Lower lobe of right lung (tissue), 2 donors: ENCODE data around the gene DACT3. TPM values are rescaled to one million over a fixed set of nuclear protein-coding genes. Genes with fewer than 3 reads are reported as not detected.
"Not testable (repeated sequence)": the region's sequence is repeated elsewhere in the genome, so short reads cannot be mapped to it uniquely, and the experiment has no call there.

Experiments used
- ATAC-seq, 2 donors: fragments of 200-7000 bp; cut with Tn5 transposase; one replicate each; pipeline ENCODE4 v1.9.1; 2020 to 2022; ENCODE audit warnings: mild to moderate bottlenecking in 2 of 2, moderate library complexity in 2 of 2
- DNase-seq: peaks from one replicate; pipeline ENCODE4 v3.0.0-alpha.2; 2020
- H3K27ac ChIP-seq: fragments of 200-600 bp; one replicate; pipeline ENCODE4 v1.8.0; 2022
- H3K27me3 ChIP-seq: fragments of 200-600 bp; one replicate; pipeline ENCODE4 v1.8.0; 2022; ENCODE audit warnings: low read depth
- H3K36me3 ChIP-seq: fragments of 200-600 bp; one replicate; pipeline ENCODE4 v1.8.0; 2022; ENCODE audit warnings: mild to moderate bottlenecking
- H3K4me1 ChIP-seq: fragments of 200-600 bp; one replicate; pipeline ENCODE4 v1.8.0; 2022
- H3K4me3 ChIP-seq: fragments of 200-600 bp; one replicate; pipeline ENCODE4 v1.8.0; 2022; ENCODE audit warnings: mild to moderate bottlenecking
- H3K9me3 ChIP-seq: fragments of 200-600 bp; one replicate; pipeline ENCODE4 v1.8.0; 2022
- intact Hi-C: fragments of 100-400 bp; cut with DNase I; formaldehyde crosslinking; loops from one replicate; pipeline ENCODE4 v1.11.0; 2022
- total RNA-seq: library from RNA; stranded (reverse); fragmentation: NEBNext Ultra II Directional; extraction: Animal tissue kit (Norgen Biotek cat#: 25700); gene quantifications from one replicate; pipeline ENCODE4 v1.2.1, GENCODE V29; 2021
- TF ChIP-seq, protein P1 (sequence below): fragments of 200-600 bp; IDR thresholded peaks from one replicate; pipeline ENCODE4 v1.8.0; 2022; ENCODE audit warnings: antibody characterized with exemption, mild to moderate bottlenecking
- donor health status: DM: no; HTN: yes; CAD: no; lungs with severe emphysema.

Gene DACT3
- total RNA-seq, 1 donor from 2014 or later = 4.9 TPM

DNA sequence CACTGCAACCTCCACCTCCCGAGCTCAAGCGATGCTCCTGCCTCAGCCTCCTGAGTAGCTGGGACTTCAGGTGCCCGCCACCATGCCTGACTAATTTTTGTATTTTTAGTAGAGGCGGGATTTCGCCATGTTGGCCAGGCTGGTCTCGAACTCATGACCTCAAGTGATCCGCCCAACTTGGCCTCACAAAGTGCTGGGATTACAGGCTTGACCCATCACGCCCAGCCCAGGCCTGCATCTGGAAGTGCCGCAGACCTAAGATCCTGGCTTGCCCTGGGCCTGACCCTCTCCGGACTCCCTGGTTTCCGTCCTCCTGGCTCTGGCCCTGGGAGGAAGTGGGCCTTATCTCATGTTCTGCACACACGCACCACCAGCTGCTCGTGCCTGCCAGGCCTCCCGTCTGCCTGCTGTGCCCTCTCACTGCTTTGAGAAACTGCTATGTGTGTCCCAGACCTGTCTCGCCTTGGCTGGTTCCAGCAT is 31.4 kb downstream of the DACT3 start:
- intact Hi-C loops = no loop called here
- Histone ChIP-seq H3K9me3 (no peaks in the 10 kb centered on the region), H3K4me3 (no peak overlapping the region), H3K36me3 (no peaks in the 10 kb centered on the region), H3K27ac (no peak overlapping the region), H3K27me3 (peaks cover 6% of the 10 kb centered on the region), H3K4me1 (peaks cover 47% of the 10 kb centered on the region)
- ATAC-seq = no peak
- TF ChIP-seq, protein P1, sequence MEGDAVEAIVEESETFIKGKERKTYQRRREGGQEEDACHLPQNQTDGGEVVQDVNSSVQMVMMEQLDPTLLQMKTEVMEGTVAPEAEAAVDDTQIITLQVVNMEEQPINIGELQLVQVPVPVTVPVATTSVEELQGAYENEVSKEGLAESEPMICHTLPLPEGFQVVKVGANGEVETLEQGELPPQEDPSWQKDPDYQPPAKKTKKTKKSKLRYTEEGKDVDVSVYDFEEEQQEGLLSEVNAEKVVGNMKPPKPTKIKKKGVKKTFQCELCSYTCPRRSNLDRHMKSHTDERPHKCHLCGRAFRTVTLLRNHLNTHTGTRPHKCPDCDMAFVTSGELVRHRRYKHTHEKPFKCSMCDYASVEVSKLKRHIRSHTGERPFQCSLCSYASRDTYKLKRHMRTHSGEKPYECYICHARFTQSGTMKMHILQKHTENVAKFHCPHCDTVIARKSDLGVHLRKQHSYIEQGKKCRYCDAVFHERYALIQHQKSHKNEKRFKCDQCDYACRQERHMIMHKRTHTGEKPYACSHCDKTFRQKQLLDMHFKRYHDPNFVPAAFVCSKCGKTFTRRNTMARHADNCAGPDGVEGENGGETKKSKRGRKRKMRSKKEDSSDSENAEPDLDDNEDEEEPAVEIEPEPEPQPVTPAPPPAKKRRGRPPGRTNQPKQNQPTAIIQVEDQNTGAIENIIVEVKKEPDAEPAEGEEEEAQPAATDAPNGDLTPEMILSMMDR = no peak
- peak; percentile 53 for DNase-seq

DNA sequence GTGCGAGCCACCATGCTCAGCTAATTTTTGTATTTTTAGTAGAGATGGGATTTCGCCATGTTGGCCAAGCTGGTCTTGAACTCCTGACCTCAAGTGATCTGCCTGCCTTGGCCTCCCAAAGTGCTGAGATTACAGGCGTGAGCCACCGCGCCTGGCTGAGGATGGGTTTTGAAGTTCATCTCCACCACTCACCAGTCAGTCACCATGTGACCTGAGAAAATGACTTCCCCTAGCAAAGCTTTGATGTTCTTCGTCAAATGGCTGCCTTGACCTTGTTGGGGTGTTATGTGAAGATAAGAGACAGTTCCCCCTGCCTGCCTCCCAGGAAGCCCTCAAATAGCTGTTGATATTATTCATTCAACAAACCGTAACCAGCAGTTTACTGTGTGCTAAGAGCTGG is 32.0 kb downstream of the DACT3 start:
- ATAC-seq, H3K27me3 ChIP-seq, DNase-seq, H3K4me3 ChIP-seq, intact Hi-C loops, H3K36me3 ChIP-seq, H3K9me3 ChIP-seq, H3K27ac ChIP-seq: not testable (repeated sequence)
- peaks cover 50% of the 10 kb centered on the region for H3K4me1 ChIP-seq

DNA sequence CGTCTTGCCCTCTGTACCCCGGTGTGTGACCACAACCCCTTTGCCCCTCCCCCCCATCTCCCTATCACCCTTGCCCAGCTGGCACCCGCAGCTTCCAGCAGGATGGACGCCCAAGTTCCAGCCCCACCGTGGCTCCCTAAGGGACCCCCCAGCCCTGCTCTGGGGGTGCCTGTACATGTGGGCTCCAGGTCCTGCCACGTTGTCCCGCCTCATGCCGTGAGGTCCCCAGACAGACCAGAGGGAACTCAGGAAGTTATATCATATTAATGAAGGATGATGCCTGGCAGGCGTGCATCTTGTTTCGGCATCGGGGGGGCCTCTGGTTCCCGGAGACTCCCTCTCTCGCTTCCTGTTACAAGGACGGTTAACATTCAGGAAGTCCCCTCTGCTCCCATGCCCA is 34.5 kb downstream of the DACT3 start:
- no peak for DNase-seq
- no peak for ATAC-seq
- Histone ChIP-seq H3K9me3 (no peaks in the 10 kb centered on the region), H3K36me3 (no peaks in the 10 kb centered on the region), H3K4me1 (peaks cover 47% of the 10 kb centered on the region), H3K27me3 (no peaks in the 10 kb centered on the region), H3K27ac (peak overlapping the region; percentile 61), H3K4me3 (no peak overlapping the region)
- TF ChIP-seq, protein P1 = no peak
- intact Hi-C loops = no loop called here

DNA sequence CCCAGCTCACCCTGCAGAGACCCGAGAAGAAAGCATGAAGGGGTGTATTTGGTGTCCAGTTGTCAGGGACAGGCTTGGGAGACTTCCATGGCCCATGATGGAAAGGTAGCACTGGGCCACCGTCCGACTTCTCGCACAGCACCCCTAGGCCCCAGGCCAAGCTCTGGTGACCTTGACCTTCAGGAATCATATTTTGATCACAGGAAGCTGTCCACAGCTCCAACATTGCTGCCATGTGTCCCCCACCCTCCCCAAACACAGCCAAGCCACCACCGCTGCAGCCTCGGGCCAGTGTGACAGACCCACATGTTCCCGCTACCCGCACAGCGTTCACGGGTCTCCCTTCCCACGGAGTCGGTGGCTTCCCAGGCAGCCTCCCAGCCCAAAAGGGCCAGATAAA is 35.3 kb downstream of the DACT3 start:
- peak overlapping the region; percentile 61 for H3K27ac ChIP-seq

DNA sequence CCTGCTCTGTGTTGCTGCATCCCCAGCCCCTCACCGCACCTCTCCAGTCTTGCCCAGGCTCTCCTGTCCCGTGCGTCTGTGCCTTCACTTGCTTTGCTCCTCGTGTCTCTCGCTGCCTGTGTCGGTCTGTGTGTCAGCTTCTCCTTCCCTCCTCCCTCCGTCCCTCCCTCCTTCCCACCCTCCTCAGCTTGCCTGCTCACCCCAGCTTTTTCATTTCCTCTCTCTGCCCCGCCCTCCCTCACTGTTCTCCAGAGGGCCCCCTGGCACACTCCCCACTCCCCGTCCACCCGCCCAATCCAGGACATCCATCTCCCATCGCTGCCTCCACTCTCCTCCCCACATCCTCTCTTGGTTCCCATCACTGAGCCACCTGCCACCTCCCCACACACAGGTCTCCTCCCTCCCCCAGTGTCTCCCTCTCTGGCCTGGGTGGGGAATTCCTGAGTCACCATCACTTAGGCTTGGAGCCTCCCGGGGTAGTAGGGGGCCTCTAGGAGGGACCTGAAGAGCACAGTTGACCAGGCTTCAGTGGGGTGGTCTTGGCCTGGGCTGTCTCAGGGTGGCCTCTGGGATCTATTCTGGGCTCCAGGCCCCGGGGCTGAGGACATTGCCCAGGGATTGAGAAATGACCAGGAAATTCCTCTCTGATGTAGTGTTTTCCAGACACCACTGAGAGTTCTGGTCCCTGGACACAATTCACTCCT is 35.9 kb downstream of the DACT3 start, which contains the start of gene PTGIR:
Gene PTGIR (minus strand): TSS at position 132 of the 704 bp plus-strand sequence. CDS start 864 bp downstream, outside the sequence.
- H3K27me3 ChIP-seq = no peaks in the 10 kb centered on the region
- peak within 1 kb of the TSS; percentile 47 for H3K4me3 ChIP-seq
- DNase-seq (no peak), ATAC-seq (peak; percentile 59 to 72)
- intact Hi-C loops = no loop called here
- peaks cover 43% of the 10 kb centered on the region for H3K4me1 ChIP-seq
- peak within 1 kb of the TSS; percentile 61 for H3K27ac ChIP-seq
- no peaks in the 10 kb centered on the region for H3K9me3 ChIP-seq
- no peaks in the 10 kb centered on the region for H3K36me3 ChIP-seq
- TF ChIP-seq, protein P1 = no peak

More for the DNA sequence above, 35.3 kb downstream of the DACT3 start:
- ATAC-seq (no peak), DNase-seq (no peak)
- Histone ChIP-seq H3K27me3 (no peaks in the 10 kb centered on the region), H3K36me3 (no peaks in the 10 kb centered on the region), H3K9me3 (no peaks in the 10 kb centered on the region), H3K4me1 (peaks cover 42% of the 10 kb centered on the region), H3K4me3 (no peak overlapping the region)
- intact Hi-C loops = no loop called here
- TF ChIP-seq, protein P1 = no peak

DNA sequence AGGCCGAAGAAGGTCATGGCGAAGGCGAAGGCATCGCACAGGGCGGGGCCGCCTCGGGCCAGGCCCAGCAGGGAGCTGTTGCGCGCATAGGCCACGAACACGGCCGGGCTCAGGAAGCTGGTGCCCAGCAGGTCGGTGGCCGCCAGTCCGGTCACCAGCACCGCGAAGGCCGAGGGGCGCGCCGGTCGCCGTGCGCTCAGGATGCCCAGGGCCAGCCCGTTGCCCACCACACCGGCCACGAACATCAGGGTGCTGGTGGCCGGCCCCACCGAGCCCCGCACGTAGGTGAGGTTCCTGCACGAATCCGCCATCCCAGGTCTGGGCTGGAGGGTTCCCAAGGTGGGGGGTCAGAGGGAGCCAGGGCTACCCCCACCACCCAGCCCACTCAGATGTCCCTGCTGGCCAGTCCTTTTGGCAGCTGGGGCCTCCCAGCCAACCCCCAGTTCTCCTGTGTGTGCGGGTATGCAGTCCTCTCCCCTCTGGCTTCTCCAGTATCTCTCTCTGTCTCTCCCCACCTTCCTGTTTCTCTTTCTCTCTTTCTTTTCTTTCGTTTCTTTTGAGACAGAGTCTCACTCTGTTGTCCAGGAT is 37.0 kb downstream of the DACT3 start:
- no peaks in the 10 kb centered on the region for H3K27me3 ChIP-seq
- DNase-seq (no peak), ATAC-seq (no peak)
- intact Hi-C loops = no loop called here
- H3K27ac ChIP-seq = peak overlapping the region; percentile 61
- peak overlapping the region; percentile 47 for H3K4me3 ChIP-seq
- no peaks in the 10 kb centered on the region for H3K9me3 ChIP-seq
- TF ChIP-seq, protein P1 = no peak
- H3K36me3 ChIP-seq = no peaks in the 10 kb centered on the region
- H3K4me1 ChIP-seq = peaks cover 42% of the 10 kb centered on the region
